ENCODE results near the gene BEND5. TPM values are rescaled to one million over a fixed set of nuclear protein-coding genes. Genes with fewer than 3 reads are reported as not detected.

Gene BEND5
- total and polyA plus RNA-seq, 2 of the 13 experiments (the other 11 are each of a cell fraction or from before 2014, with no cell fraction given): 0.11 TPM; not detected in 1

GRCh38 chr1:48738356-48738755 lies 38.3 kb downstream of the BEND5 start:
- WGBS (ENCODE audit: low lambda C conversion rate): 82% methylated on average over 4 of the region's 4 CpGs
- H3K4me1 ChIP-seq (ENCODE audit: insufficient read depth, low read length): peaks cover 15% of the 10 kb centered on the region
- no peak overlapping the region for H3K4me2 ChIP-seq (ENCODE audit: low read depth, low read length)
- no peaks in the 10 kb centered on the region for H3K9me3 ChIP-seq (ENCODE audit: low read length)
- no peak for DNase-seq (ENCODE audit: low spot score)
- TF ChIP-seq ZEB1 (IDR thresholded peaks at IDR 0.05; ENCODE audit: insufficient replicate concordance, low read depth) (no peak), GTF2F1 (IDR thresholded peaks at IDR 0.05; ENCODE audit: low read length) (no peak), HNF4G (IDR thresholded peaks at IDR 0.05; ENCODE audit: borderline replicate concordance, low read depth, low read length) (no peak), HNF4G (CRISPR knock-in tag; IDR thresholded peaks at IDR 0.05; ENCODE audit: borderline replicate concordance, low read depth) (no peak), THAP11 (CRISPR knock-in tag; IDR thresholded peaks at IDR 0.05) (no peak), RNF2 (conservative IDR thresholded peaks at IDR 0.05; ENCODE audit: low read depth) (no peak), LRRFIP1 (CRISPR knock-in tag; conservative IDR thresholded peaks at IDR 0.05) (no peak), NRL (CRISPR knock-in tag; IDR thresholded peaks at IDR 0.05; ENCODE audit: borderline replicate concordance) (no peak), MTF1 (CRISPR knock-in tag; IDR thresholded peaks at IDR 0.05) (no peak), ZC3H13 (CRISPR knock-in tag; IDR thresholded peaks at IDR 0.05) (no peak), ZNF10 (CRISPR knock-in tag; IDR thresholded peaks at IDR 0.05; ENCODE audit: borderline replicate concordance, low read depth) (no peak), GABPA (IDR thresholded peaks at IDR 0.05; ENCODE audit: low read depth, low read length) (no peak), GABPA (CRISPR knock-in tag; IDR thresholded peaks at IDR 0.05; ENCODE audit: low read depth) (no peak), ZNF552 (CRISPR knock-in tag; IDR thresholded peaks at IDR 0.05; ENCODE audit: borderline replicate concordance) (no peak), RAD21 (CRISPR knock-in tag; IDR thresholded peaks at IDR 0.05) (no peak), CERS6 (CRISPR knock-in tag; IDR thresholded peaks at IDR 0.05) (no peak), IKZF1 (IDR thresholded peaks at IDR 0.05) (no peak), ZNF781 (CRISPR knock-in tag; IDR thresholded peaks at IDR 0.05; ENCODE audit: borderline replicate concordance, not compliant biosample characterization) (no peak), PRDM4 (CRISPR knock-in tag; IDR thresholded peaks at IDR 0.05; ENCODE audit: borderline replicate concordance) (no peak), DMAP1 (CRISPR knock-in tag; IDR thresholded peaks at IDR 0.05) (no peak)
- ChIA-PET CTCF (ENCODE audit: low intra/inter-chr PET ratio, low total read pairs) (no interaction called here), POLR2A (no interaction called here)
- in situ Hi-C loops (cut with HindIII; ENCODE audit: extremely low pct_ligation_motif_present, low pct_unique_long_range_greater_than_20kb): no loop called here
- FAIRE-seq: no peak
- no TSS peak for BruUV-seq (replicated peaks)
- no peak overlapping the region for H2AFZ ChIP-seq (ENCODE audit: low read length)
- no peaks in the 10 kb centered on the region for H3K36me3 ChIP-seq (replicated peaks in 1 of 2; ENCODE audit: control insufficient read depth in 1 of 2, insufficient read depth in 2 of 2, low read length in 2 of 2)
- no peak overlapping the region for H3K9ac ChIP-seq (ENCODE audit: insufficient read depth, low read depth, low read length)
- no peak for ATAC-seq
- no peak overlapping the region for H3K27ac ChIP-seq (ENCODE audit: extremely low read length, insufficient read depth, low read length)
- no peaks in the 10 kb centered on the region for H4K20me1 ChIP-seq (ENCODE audit: insufficient read depth, low read length)
- H3K79me2 ChIP-seq (ENCODE audit: insufficient read depth, low read length): no peaks in the 10 kb centered on the region
- intact Hi-C loops (cut with micrococcal nuclease; ENCODE audit: unreplicated experiment): no loop called here
- no peak overlapping the region for H3K4me3 ChIP-seq (replicated peaks in 1 of 3; ENCODE audit: insufficient read depth in 1 of 3, low read depth in 2 of 3, low read length in 3 of 3)
- H3K27me3 ChIP-seq (ENCODE audit: control insufficient read depth in 1 of 2, insufficient read depth in 2 of 2, low read length in 2 of 2): no peaks in the 10 kb centered on the region

All from HepG2 (cell line).